GM13977 (cell line): ENCODE measurements around the gene ATP1B1.

Source experiments
- DNase-seq: peaks from one replicate; pipeline ENCODE4 v3.0.0; 2012; ENCODE audit warnings: low spot score
- CTCF ChIP-seq: IDR thresholded peaks from 2 replicates; pipeline ENCODE4 v1.5.1; 2012; ENCODE audit warnings: mild to moderate bottlenecking, control low read depth; ENCODE audit not compliant: insufficient read depth; ENCODE audit errors: extremely low read depth, missing control alignments
- in situ Hi-C: fragments of 300-500 bp; cut with MboI; formaldehyde crosslinking; loops from one replicate; pipeline ENCODE4 v1.12.0; 2022; ENCODE audit warnings: low sequenced_read_pairs, low pct_unique_long_range_greater_than_20kb, mixed read lengths, inconsistent platforms; ENCODE audit not compliant: unreplicated experiment

ATP1B1 gene

GRCh38 chr1:169126335-169126734, 19.8 kb downstream of the ATP1B1 start:
- DNase-seq, result no peak
- in situ Hi-C loops, result no loop called here
- no peak for TF ChIP-seq CTCF

DNA sequence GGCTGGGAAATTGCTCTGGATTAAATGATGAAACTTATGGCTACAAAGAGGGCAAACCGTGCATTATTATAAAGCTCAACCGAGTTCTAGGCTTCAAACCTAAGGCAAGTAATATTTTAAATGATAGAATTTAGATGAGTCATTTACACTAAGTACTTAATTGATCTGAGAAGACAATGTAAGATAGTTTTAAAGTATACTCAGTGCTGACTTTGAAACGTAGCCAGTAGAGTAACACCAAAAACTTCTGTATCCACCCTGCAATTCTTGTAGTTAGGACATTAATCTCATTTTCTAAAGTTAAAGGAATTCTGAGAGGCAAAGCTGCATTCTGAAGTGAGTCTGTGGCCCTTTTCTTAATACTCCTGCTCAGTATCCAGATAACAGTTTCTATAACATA, 20.8 kb downstream of the ATP1B1 start:
- no peak for DNase-seq
- in situ Hi-C loops, result no loop called here
- no peak for TF ChIP-seq CTCF

DNA sequence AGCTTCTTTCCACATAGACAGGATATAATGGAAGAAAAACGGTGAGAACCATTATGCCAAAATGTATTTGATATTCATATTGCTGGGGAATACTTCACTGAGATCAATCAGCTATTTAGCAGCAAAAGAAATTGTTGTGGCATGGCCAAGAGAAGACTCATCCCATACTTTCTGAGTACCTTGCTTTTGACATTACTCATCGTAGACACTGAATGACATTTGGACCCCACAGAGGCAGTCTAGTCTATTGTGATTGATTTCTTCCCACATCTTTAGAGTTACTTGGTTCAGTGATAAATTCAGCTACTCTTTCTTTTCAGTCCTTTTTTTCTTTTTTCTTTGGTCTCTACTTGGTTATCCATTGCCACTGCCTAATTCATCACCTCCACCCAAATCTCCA, 22.1 kb downstream of the ATP1B1 start:
- TF ChIP-seq CTCF, result no peak
- no peak for DNase-seq
- in situ Hi-C loops, result no loop called here

DNA sequence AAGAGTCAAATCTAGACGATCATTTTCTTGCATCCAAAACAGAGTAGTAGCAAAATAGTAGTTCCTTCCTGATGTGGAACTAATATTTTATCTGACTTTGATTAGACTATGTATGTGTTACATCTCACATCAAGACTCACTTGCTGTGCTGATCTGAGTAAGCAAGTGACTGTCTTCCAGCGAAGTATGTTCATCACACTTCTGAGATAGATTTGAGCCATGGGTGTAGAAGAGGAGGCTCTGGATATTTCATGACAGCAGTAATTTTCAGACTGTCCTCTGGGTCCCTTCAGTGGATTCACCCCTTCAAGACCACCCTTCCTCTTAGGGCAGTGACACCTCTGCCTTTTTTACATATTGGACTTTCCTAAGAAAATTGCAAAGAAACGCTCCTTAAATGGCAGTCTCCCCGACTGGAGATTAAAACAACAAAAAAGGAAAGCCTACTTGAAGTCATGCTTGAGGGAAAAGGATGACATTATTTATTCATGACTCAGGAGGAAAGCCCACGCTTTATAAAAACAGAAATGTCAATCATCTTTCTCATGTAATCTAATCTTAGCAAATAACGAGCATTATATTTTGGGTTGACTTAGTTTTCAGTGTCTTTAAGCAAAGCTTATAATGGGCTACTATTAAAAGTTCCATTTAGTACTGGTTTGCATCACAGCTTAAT, 22.8 kb downstream of the ATP1B1 start:
- in situ Hi-C loops, result no loop called here
- DNase-seq, result no peak

DNA sequence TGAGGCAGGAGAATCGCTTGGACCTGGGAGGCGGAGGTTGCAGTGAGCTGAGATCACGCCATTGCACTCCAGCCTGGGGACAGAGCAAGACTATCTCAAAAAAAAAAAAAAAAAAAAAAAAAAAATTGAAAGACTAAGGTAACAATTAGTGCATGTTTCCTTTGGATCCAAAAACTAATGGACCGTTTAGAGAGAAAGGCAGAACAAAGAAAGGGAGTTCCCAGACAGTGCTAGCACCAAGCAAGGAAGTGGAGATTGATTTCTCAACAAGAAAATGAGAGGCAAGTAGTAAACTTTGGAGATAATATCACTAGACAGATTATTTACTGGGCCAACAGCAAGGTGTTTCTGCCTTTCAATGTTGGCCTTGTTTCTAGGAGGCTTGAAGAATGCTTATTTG, 24.2 kb downstream of the ATP1B1 start:
- in situ Hi-C loops, result no loop called here
- DNase-seq, result no peak

More for the DNA sequence above, 22.8 kb downstream of the ATP1B1 start:
- no peak for TF ChIP-seq CTCF

GRCh38 chr1:169132512-169133227, 26.2 kb downstream of the ATP1B1 start:
- in situ Hi-C loops, result no loop called here
- no peak for DNase-seq
- TF ChIP-seq CTCF, result no peak

More for the DNA sequence above, 24.2 kb downstream of the ATP1B1 start:
- no peak for TF ChIP-seq CTCF
